GM03348 (cell line): ENCODE results near the gene FNIP1.
"Not testable (repeated sequence)": the region's sequence is repeated elsewhere in the genome, so short reads cannot be mapped to it uniquely, and the experiment has no call there.

Source experiments
- DNase-seq: peaks from one replicate; pipeline ENCODE4 v3.0.0; 2012; ENCODE audit warnings: low spot score

The FNIP1 gene

DNA sequence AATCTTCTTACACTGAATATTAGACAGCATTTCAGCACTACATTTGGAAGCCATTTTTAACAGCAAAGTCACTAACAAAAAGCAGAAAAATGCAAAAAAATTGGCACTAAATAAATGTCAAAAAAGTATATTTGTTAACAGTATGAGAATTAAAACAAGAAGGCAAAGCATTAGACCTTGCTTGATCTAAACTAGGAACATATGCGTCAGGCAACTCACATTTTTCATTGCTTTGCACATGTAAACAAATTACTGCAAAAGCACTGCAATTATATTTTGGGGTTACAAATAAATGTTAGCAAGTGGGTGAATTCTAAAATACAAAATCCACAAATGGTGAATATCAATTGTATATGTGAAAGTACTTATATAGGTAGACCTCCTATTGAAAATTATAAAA lies 112.8 kb downstream of the FNIP1 start:
- DNase-seq: no peak

DNA sequence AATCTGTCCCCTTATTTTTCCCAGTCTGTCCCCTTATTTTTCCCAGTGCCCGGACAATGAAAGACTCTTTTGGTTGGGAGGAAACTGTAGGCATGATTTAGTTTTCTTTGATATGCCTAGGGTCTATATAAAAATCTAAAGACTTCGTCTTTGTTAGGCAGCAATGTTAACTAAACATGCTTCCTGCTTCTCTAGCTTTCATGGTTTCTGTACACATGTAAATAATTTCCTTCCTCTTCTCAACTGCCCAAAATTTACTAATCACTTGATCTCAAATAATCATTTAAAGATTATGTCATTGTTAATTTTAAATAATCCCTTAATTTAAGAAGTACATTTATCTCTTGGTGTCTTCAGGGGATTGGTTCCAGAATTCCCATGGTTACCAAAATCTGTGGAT lies 114.0 kb downstream of the FNIP1 start:
- no peak for DNase-seq

DNA sequence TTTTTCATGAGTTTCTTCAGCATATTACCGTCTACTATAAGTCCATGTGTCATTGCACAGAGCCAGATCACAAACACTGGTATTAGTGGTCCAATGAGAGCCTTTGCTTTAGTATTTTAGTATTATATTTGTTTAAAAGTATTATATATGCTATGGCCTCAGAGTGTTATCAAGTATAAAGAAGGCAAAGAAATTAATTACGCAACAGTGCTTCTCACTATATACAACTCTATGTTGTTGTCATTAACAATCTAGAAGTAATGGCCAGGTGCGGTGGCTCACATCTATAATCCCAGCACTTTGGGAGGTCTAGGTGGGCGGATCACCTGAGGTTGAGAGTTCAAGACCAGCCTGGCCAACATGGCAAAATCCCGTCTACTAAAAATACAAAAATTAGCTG lies 114.6 kb downstream of the FNIP1 start:
- no peak for DNase-seq

DNA sequence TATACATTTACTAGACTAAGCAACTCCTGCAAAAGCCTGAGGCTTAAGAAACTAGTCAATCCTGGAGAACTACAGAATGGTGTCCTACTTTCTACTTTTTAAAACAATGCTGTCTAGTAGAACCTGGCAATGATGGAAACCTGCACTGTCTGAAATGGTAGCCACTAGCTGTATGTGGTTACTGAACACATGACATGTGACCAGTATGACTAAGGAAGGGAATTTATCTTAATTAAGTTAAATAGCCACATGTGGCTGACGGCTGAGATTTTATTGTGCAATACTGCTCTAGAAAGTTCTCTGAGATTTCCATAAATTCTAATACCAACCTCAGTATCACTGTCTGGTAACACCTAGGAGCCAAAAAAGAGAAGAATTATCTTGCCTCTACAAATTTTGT lies 116.9 kb downstream of the FNIP1 start:
- DNase-seq: peak; percentile 70

DNA sequence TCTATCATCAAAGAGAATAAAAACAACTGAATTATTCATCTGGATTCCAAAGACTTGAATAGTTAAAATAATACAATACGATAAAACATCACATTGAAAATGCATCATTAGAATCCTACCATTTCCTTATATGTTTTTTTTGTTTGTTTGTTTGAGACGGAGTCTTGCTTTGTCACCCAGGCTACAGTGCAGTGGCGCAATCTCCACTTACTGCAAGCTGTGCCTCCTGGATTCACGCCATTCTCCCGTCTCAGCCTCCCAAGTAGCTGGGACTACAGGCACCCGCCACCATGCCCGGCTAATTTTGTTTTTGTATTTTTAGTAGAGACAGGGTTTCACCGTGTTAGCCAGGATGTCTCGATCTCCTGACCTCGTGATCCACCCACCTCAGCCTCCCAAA lies 118.5 kb downstream of the FNIP1 start:
- not testable (repeated sequence) for DNase-seq

DNA sequence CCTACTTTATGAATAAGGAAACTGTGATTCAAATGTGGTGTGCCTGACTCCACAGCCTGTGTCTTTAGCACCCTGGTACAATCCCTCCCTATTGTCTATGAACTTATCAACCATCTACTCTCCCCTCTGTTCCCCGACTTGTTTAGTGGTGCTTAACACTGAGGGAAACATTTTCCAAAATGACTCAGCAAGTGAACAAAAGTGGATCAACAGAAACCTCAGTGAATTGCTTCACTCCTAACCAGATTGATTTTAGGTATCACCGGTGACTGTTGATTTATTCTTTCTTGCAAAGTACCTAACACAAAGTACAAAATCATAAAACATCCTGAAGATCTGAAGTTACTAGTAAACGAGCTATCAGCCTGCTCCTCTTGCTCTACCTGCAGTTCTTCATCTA lies 119.7 kb downstream of the FNIP1 start:
- no peak for DNase-seq

DNA sequence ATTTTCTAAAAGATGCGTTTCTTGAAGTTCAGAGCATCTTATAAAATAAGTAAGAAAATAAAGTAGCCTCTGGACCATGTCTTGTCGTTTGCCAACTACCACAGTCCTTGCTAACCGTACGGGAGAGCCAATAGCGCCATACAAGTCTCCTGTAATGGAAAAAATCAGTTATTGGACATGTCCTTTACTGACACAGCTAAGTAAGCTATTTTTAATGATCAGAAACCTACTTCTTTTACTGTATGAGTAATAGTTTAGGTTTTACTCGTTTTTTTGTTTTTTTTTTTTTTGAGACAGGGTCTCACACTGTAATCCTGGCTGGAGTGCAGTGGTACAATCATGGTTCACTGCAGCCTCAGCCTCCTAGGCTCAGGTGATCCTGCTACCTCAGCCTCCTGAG lies 124.0 kb downstream of the FNIP1 start:
- no peak for DNase-seq

DNA sequence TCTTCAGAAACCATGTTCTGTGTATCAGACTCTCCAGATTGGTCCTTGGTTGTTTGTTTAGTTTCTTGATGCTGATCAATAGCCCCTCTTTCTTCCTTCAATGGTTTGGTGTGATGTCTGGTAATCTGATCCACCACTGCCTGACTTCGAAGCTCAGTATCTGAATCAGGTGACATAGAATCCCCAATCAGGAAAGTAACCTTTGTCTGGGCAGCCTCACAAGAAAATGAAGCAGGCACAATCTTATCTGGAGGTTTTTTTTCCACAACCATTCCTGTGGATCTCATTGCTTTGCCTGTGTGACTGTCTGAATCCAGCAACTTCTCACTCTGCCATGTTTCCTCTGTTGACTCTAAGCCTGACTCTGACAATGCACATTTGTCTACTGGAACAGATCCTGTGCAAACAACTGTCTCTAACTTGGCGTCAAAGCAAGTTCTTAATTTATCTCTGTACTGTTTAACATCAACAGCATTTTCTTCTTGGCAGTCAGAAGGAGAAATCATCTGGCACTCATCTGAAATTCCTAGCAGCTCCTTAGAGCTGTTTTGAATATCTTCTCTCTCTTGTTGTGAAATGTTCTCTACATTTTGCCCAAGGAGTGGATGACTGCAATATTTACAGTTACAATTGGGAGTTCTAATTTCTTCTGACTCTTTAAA lies 124.7 kb downstream of the FNIP1 start:
- DNase-seq: peak; percentile 72

DNA sequence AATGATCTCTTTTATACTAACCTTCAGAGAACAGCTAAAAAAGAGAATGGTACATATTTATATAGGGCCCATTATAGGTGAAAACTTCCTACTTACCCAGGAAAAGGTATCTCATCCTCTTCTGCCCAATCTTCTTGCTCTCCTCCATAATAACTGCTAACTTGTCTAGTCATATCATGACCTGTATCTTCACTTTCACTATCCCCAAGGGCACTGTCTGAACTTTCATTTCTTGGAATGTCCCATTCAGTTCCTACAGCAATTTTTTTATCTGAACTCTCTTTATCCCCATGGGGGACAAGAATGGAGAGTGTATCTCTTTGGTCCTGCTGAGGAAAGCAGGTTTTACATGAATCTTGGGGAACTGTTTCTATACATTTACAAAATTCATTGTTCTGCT lies 125.4 kb downstream of the FNIP1 start:
- no peak for DNase-seq

DNA sequence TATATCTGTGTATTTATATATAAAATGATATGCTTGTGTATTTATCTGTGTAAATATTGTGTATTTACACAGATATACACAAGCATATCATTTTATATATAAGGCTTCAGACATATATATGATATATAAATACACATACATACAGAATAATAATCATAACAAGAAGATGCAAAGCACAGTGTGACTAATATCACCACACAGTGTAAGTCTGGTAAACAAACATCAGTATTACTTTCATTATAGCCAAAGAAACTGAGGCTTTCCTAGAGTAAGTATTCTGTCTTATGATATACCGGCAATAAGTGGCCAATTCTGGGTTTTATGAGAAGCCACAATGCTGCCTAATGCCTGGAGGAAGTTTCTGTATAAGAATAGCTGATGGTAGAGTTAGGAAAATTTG lies 131.9 kb downstream of the FNIP1 start:
- no peak for DNase-seq

DNA sequence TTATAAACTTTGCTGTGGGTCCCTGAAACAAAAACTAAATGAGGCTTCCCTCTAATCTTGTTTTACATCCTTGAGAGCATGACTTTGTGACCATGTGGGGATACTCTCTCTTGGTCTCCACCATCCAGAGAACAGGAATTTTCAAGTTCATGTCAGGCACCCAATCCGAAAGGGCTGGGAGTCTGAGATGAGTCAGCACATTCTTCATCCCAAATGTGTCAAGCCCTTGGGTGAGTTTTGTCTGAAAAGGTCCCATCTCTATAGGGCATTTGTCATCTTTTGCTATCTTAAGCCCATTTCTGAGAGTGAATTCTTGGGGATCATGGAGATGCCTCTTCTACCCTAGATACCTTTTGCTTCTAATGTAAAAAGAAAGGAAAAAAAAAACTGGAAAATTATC lies 134.9 kb downstream of the FNIP1 start:
- DNase-seq: no peak

DNA sequence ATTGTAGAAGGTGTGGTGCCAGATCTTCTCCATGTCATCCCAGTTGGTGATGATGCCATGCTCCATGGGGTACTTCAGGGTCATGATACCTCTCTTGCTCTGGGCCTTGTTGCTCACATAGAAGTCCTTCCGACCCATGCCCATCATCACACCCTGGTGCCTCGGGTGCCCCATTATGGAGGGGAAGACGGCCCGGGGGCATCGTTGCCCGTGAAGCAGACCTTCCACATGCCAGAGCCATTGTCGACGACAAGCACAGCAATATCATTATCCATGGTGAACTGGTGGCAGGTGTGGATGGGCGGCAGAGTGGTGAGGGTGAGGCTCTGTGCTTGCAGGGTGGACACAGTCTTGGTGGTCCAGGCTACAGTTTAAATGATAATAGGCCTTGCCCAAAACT lies 137.0 kb downstream of the FNIP1 start:
- DNase-seq: no peak

DNA sequence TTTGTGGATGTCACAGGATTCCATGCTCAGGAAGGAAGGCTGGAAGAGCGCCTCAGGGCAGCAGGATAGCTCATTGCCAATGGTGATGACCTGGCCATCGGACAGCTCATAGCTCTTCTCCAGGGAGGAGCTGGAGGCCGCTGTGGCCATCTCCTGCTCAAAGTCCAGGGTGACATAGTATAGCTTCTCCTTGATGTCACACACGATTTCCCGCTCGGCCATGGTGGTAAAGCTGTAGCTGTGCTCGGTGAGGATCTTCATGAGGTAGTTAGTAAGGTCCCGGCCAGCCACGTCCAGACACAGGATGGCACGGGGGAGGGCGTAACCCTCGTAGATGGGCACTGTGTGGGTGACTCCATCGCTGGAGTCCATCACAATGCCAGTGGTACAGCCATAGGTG lies 137.5 kb downstream of the FNIP1 start:
- DNase-seq: no peak

DNA sequence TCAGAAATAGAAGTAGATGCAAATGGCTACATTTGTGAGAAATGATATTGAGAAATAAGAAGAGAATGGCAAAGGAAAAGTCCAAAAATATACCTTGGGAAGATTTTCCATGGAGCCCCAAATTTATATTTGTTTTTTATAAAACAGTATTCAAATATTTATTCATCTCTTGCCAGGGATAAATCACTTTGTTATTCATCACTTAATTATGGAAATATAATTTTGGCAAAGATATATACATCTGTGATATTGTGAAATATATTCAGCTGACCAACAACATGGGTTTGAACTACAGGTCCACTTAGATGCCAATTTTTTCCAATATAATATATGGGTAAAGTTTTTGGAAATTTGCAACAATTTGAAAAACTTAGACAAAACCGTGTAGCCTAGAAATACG lies 142.0 kb downstream of the FNIP1 start:
- no peak for DNase-seq

DNA sequence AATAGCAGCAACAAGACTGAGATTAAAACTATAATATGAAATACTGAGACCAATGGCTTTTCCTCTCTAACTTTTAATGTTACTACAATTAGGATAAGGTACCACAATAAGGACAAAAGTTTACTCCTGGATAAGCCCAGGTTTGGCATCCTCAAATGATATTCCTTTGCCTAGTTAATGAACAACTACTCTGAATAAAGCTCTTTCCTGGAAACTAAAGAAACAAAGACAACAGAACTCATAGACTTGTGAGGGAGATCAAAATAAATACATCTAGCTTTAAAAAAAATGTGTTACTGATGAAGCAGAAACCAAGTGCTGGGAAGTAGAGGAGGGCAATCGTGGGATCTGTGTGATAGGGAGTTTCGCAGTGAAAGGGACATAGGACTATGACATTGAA lies 142.5 kb downstream of the FNIP1 start:
- DNase-seq: no peak

DNA sequence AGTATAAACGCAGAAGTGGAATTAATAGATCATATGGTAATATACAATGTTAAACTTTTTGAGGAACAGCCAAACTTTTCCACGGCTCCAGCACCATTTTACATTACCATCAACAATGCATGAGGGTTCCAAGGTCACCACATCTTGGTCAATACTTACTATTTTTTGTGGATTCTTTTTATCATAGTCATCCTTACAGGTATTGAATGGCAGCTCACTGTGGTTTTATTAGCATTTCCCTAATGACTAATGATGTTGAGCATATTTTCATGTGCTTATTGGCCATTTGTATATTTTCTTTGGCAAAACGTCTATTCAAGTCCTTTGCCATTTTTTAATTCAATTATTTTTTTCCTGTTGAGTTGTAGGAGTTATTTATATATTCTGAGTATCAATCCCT lies 147.7 kb downstream of the FNIP1 start:
- no peak for DNase-seq

DNA sequence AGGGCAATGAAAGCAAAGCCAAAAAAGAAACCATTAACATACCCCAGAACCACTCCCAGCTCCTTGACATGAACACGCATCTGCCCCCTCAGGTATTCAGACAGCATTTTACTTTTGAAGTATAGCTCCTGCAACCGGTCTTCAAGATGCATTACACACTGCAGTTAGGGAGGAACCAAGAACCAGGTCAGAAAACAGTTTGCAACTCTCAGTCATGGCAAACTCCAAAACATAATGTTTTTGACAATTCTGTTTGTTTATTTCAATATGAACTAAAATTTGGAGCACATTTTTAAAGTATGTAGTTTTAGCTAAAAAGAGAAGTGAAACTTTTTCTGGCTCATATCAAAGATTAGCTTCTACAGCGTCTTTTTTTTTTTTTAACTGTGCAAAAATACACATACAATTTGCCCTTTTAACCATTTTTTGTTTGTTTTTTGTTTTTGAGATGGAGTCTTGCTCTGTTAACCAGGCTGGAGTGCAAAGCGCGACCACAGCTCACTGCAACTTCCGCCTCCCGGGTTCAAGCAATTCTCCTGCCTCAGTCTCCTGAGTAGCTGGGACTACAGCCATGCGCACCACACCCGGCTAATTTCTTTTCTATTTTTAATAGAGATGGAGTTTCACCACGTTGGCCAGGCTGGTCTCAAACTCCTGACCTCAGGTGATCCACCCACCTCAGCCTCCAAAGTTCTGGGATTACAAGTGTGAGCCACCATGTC lies 149.6 kb downstream of the FNIP1 start:
- DNase-seq: no peak

DNA sequence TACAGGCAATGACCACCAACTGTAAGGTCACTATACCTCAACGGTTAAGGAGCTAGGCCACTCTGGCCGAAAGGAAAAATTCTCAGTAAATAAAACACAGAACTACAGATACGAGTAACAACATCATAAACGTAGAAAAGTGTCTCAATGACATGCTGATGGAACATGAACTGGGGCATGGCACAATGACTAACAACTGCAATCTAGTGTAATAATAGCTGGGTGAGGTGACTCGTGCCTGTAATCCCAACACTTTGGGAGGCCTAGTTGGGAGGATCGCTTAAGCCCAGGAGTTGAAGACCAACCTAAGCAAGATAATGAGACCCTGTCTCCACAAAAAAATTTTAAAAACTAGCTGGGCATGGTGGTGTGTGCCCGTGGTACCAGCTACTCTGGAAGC lies 152.0 kb downstream of the FNIP1 start:
- no peak for DNase-seq

DNA sequence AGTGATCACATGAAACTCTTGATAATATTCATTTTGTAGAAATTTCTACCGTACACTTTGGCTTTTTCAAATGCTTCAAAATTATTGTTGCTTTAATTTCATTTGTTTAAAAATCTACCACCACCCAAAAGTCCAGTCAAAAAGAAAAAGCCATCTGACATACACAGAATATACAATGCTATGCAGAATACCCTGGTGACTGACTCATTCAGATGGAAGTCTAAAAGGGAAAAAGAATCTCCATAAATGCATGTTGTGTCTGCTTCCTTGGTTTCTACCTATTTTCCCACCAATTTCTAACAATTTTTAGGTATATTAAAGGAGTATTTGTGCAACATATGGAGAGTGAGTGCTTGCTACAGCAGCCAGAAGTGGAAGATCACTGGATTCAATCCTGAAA lies 152.4 kb downstream of the FNIP1 start:
- DNase-seq: no peak

DNA sequence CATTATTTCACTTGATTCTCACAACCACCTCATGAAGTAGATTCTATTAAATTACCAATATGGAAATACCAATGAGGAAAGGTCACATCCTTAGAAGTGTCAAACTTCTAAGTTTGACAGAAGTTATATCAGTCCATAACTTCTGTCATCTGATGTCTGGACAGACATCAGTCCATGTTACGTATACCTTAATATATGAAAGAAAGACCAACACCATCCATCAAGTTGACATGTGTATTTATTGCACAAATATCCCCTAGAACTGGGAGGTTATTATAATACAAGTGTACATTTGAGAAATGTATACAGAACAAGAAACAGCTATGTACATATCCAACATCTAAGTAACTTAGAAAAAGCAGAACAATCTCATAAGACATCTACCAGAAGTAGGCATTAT lies 155.3 kb downstream of the FNIP1 start:
- DNase-seq: no peak

DNA sequence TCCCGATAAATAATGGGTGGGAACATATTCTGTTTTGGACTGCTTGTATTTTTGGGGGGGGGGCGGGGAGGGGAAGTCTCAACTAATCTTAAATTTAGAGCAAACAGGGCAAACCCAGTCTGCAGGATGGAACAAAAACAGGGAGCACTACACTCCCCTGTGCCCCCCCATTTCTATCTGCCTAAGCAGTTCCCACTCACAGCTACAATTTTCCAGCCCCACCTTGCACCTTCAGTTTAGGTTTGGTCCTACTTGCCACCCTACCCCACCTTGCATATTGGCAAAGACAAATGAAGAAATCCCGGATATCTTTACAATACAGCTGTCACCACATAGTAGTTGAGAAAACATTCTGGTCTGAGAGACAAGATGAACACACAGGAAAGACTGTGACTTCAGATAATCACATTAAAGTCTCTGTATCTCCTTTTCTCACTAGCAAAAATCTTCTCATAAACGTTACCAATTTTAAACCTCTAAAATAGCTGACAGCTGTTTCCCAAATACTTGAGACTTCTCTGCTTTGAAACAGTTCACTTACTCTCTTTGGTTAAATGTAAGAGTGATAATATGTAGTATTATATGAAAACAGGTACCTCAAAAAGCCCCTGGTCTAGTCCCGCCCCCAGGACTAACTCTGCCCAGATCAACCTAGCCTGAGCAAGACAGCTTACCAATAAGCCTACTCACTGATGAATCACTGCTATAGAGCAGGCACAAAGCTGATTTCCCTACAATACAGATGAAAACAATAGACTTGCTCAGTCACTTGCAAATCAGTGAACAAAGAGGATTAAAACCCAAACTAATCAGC lies 156.6 kb downstream of the FNIP1 start:
- DNase-seq: no peak

DNA sequence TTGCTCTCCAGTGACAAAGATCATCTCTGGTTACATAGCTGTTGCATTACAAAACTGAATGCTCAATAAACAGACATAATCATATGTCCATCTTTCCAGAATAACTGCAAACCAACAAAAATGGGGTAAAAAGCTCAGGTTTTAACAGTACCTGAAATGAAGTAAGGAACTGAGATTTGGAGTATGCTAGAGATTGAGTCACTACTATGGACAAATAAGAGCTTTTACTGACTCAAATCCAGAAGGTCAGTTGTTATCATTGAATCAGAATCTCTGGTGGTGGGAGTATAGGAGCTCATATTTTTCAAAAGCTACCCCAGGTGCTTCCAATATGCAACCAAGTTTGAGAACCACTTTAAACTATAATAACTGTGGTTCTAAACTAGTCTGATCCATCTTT lies 157.7 kb downstream of the FNIP1 start:
- DNase-seq: no peak

DNA sequence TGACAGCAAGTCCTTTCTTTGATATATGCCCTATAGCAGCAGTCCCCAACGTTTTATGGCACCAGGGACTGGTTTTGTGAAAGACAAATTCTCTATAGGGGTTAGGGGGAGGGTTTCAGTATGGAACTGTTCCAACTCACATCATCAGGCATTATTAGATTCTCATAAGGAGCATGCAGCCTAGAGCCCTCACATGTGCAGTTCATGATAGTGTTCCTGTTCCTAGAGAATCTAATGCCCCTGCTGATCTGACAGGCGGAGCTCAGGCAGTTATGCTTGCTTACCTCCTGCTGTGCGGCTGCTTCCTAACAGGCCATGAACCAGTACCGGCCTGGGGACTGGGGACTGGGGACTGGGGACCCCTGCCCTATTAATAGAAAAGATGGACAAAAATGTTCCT lies 159.1 kb downstream of the FNIP1 start:
- no peak for DNase-seq
